Astrocyte of the spinal cord (primary cell): ENCODE data around the gene ERF.
A peak's percentile ranks its signal among the peaks of the same experiment; 100 is the strongest.

ENCODE experiments used
- DNase-seq: peaks from one replicate; pipeline ENCODE4 v3.0.0; 2011; ENCODE audit warnings: low read depth, low spot score
- H3K4me3 ChIP-seq: 2 replicates; pipeline ENCODE4 v1.5.1; 2011; ENCODE audit warnings: low read depth, mild to moderate bottlenecking, low read length, moderate library complexity
- in situ Hi-C: cut with HindIII; loops from 2 replicates; pipeline ENCODE4 v1.10.0; 2017; ENCODE audit warnings: low sequenced_read_pairs
- TF ChIP-seq, protein P1 (sequence below): IDR thresholded peaks from 2 replicates; pipeline ENCODE4 v1.5.1; 2012; ENCODE audit warnings: low read depth, mild to moderate bottlenecking, low read length, inconsistent platforms

ERF gene

DNA sequence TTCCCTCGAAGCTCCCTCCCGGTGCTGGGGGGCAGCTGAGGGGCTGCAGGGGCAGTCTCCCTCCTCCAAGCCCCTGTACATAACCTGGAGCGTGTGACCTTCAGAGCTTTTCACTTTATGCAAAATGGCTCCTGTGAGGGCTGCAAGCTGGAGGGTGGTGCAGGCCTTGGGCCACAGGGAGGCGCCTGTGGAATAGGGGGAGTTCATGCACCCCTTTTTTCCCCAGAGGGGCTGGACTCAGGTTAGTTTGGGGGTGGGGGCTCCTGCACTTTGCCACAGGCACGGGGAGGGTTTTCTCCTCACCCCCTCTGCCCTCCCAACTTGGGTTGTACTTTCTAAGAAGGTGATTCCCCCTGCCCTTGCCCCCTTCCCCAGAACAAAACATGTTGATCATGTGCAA, 40.4 kb upstream of the ERF start:
- in situ Hi-C loops = no loop called here
- H3K4me3 ChIP-seq = no peak overlapping the region
- TF ChIP-seq, protein P1, sequence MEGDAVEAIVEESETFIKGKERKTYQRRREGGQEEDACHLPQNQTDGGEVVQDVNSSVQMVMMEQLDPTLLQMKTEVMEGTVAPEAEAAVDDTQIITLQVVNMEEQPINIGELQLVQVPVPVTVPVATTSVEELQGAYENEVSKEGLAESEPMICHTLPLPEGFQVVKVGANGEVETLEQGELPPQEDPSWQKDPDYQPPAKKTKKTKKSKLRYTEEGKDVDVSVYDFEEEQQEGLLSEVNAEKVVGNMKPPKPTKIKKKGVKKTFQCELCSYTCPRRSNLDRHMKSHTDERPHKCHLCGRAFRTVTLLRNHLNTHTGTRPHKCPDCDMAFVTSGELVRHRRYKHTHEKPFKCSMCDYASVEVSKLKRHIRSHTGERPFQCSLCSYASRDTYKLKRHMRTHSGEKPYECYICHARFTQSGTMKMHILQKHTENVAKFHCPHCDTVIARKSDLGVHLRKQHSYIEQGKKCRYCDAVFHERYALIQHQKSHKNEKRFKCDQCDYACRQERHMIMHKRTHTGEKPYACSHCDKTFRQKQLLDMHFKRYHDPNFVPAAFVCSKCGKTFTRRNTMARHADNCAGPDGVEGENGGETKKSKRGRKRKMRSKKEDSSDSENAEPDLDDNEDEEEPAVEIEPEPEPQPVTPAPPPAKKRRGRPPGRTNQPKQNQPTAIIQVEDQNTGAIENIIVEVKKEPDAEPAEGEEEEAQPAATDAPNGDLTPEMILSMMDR = no peak
- DNase-seq = no peak

DNA sequence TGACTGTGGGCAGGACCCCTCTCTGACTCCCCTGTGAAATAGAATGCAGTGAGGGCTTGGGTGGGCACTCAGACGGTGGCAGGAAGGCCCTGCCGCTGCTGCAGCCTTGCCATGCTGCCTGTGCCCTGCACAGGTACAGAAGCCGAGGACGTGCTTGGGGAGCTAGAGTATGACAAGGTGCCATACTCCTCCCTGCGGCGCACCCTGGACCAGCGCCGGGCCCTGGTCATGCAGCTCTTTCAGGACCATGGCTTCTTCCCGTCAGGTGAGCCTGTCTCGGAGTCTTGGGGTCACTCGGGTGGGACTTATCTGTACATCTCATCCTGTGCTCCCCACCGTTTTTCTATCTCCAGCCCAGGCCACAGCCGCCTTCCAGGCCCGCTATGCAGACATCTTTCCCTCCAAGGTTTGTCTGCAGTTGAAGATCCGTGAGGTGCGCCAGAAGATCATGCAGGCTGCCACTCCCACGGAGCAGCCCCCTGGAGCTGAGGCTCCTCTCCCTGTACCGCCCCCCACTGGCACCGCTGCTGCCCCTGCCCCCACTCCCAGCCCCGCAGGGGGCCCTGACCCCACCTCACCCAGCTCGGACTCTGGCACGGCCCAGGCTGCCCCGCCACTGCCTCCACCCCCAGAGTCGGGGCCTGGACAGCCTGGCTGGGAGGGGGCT, 39.7 kb upstream of the ERF start:
- in situ Hi-C loops = no loop called here
- TF ChIP-seq, protein P1 = no peak
- H3K4me3 ChIP-seq = no peak overlapping the region
- DNase-seq = no peak

DNA sequence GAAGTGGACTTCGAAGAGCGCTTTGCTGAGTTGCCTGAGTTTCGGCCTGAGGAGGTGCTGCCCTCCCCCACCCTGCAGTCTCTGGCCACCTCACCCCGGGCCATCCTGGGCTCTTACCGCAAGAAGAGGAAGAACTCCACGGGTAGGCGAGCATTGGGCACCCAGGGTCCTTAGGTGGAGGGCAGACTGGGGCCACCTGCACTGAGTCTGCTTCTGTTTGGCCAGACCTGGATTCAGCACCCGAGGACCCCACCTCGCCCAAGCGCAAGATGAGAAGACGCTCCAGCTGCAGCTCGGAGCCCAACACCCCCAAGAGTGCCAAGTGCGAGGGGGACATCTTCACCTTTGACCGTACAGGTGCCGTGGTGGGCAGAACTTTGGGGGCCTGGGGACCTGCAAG, 39.0 kb upstream of the ERF start:
- DNase-seq = no peak
- TF ChIP-seq, protein P1 = no peak
- in situ Hi-C loops = no loop called here
- H3K4me3 ChIP-seq = no peak overlapping the region

DNA sequence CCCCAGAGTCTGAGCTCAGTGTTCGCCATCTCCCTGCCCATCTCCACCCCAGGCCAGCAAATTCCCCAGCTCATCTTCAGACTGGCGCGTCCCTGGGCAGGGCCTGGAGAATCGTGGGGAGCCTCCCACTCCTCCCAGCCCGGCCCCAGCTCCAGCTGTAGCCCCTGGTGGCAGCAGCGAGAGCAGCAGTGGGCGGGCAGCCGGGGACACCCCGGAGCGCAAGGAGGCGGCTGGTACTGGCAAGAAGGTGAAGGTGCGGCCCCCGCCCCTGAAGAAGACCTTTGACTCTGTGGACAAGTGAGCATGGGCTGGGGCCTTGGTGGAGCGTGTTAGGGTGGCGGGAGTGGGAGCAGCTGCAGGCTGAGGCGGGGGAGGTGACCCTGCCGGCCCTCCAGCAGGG, 38.6 kb upstream of the ERF start:
- H3K4me3 ChIP-seq = no peak overlapping the region
- DNase-seq = no peak
- TF ChIP-seq, protein P1 = peak; percentile 37
- in situ Hi-C loops = no loop called here

DNA sequence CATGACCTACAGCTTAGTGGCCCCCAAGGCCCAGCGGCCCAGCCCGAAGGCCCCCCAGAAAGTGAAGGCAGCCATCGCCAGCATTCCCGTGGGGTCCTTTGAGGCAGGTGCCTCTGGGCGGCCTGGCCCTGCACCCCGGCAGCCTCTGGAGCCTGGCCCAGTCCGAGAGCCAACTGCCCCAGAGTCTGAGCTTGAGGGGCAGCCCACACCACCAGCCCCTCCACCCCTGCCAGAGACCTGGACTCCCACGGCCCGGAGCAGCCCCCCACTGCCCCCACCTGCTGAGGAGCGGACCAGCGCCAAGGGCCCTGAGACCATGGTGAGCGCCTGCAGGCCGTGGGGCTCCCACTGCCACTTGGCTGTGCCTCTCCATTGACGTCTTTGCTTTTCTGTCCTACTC, 38.0 kb upstream of the ERF start:
- H3K4me3 ChIP-seq = no peak overlapping the region
- TF ChIP-seq, protein P1 = no peak
- no peak for DNase-seq
- in situ Hi-C loops = no loop called here

DNA sequence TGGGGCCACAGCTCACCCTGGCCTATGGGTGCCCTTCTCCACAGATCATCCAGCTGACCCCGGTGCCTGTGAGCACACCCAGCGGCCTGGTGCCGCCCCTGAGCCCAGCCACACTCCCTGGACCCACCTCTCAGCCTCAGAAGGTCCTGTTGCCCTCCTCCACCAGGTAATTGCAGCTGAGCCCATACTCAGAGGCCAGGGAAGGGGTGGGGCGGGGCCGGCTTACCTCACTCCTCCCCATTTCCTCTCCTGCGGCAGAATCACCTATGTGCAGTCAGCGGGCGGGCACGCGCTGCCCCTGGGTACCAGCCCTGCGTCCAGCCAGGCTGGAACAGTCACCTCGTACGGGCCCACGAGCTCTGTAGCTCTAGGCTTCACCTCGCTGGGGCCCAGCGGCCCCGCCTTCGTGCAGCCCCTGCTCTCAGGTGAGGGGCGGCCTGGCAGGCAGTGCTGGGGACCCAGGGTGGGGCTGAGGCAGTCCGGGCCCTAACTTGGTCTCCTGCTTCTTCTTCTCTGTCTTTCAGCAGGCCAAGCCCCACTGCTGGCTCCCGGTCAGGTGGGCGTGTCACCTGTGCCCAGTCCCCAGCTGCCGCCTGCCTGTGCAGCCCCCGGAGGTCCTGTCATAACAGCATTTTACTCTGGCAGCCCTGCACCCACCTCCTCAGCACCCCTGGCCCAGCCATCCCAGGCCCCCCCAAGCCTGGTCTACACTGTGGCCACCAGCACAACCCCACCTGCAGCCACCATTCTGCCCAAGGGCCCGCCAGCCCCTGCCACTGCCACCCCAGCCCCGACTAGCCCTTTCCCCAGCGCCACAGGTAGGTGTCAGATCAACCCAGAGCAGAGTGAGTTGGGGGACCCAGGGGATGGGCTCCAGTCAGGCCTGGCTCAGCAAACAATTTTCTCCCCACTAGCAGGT, 37.4 kb upstream of the ERF start:
- DNase-seq = no peak
- no peak overlapping the region for H3K4me3 ChIP-seq
- TF ChIP-seq, protein P1 = no peak
- in situ Hi-C loops = no loop called here
